Measurements from ENCODE around the gene SMIM32. TPM values are rescaled to one million over a fixed set of nuclear protein-coding genes. Genes with fewer than 3 reads are reported as not detected.

SMIM32 gene
- total RNA-seq, result not detected in 2 replicates

DNA sequence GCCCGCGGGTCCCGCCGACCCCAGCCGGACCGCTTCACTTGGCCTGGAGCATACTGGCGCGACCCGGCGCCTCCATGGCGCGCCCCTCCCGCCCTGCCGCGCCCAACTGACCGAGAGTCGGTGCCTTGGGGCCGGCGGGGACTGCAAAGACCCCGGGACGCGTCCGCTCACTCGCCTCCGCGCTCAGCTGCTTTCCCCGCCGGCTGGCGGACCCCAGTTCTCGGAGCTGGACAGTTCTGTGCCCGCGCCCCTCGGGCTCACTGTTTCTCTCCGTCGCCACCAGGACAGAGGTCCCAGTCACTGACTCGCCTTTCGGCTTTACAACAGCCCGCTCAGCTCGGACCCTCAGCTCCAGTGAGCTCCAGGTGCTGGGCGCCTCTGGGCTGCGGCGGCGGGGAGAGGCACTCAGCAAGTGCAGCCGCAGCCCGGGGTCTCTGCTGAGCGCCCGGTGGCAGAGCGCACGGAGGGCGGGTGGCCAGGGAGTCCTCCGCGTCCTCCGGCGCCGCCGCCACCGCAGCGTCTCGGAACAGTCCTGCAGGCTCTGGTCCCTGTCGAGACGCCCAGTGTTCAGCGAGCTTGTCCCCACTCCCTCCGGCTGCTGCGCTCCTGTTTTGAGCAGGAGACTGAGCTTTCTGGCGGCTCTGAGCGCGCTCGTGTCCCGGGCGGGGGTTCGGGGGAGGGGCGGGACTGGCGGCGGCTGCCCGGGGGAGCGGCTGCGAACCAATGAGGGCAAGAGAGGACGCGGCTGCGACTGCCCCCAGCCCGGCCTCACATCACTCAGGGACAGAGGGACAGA, at the start of gene SMIM32:
TSS of gene SMIM32 (minus strand) at position 637 of the 796 bp plus-strand sequence. CDS start 638 bp downstream, outside the sequence.
- intact Hi-C loops (cut with micrococcal nuclease), result no loop called here
- Mint-ChIP-seq H3K27me3 (ENCODE audit: insufficient read depth) (peaks cover 32% of the 10 kb centered on the region), H3K4me3 (no peak within 1 kb of the TSS), H3K36me3 (ENCODE audit: low read depth) (no peaks in the 10 kb centered on the region), H3K27ac (no peak within 1 kb of the TSS), H3K9me3 (no peaks in the 10 kb centered on the region), H3K4me1 (ENCODE audit: low read depth) (no peaks in the 10 kb centered on the region)
- no peak for DNase-seq (ENCODE audit: low spot score)

DNA sequence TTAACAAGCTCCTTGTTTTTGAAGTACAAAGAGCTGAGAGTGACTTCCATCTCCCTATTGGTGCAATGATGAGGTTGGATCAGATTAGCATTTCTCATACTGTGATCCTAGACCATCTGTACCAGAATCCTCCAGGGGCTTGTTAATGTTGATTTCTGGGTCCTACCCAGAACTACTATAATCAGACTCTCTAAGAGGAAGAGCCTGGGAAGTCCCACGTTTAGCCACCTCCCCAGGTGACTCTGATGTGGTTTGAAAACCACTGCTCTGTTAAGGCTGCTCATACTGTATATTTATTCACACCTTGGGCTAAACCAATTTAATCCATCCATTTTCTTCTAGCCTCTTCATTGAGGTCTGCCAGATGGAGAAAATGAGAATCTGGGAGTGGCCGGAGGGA, 49.6 kb upstream of the SMIM32 start:
- no peak for DNase-seq (ENCODE audit: low spot score)
- intact Hi-C loops (cut with micrococcal nuclease), result no loop called here
- H3K27me3 Mint-ChIP-seq (ENCODE audit: insufficient read depth), result no peaks in the 10 kb centered on the region

DNA sequence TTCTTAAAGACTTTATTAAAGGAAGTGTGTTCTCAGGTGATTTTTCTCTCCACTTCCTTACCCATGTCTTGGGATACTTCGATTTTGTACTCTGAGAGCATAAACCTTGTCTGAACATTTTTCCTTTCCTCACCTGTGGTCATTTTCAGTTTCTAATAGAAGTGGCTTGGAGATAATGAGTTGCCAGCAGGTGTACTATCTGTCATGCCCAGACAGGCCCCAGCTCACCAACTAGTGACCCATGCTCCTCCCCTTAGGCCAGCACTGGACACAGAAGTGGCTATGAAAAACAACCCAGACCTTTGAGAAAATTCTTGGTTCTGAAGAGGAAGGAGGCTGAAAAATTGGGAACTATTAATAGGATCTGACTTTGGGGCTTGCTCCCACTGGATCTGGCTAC, 49.2 kb upstream of the SMIM32 start:
- DNase-seq (ENCODE audit: low spot score), result no peak
- Mint-ChIP-seq H3K27ac (no peak overlapping the region), H3K27me3 (ENCODE audit: insufficient read depth) (no peaks in the 10 kb centered on the region), H3K4me1 (ENCODE audit: low read depth) (no peaks in the 10 kb centered on the region), H3K9me3 (no peaks in the 10 kb centered on the region), H3K36me3 (ENCODE audit: low read depth) (no peaks in the 10 kb centered on the region), H3K4me3 (no peak overlapping the region)
- intact Hi-C loops (cut with micrococcal nuclease), result no loop called here

More for the DNA sequence above, 49.6 kb upstream of the SMIM32 start:
- no peaks in the 10 kb centered on the region for H3K4me1 Mint-ChIP-seq (ENCODE audit: low read depth)
- no peaks in the 10 kb centered on the region for H3K9me3 Mint-ChIP-seq
- H3K36me3 Mint-ChIP-seq (ENCODE audit: low read depth), result no peaks in the 10 kb centered on the region
- no peak overlapping the region for H3K27ac Mint-ChIP-seq
- H3K4me3 Mint-ChIP-seq, result no peak overlapping the region

GRCh38 chr5:136240894-136241293, 47.9 kb upstream of the SMIM32 start:
- DNase-seq (ENCODE audit: low spot score), result no peak
- Mint-ChIP-seq H3K27ac (no peak overlapping the region), H3K36me3 (ENCODE audit: low read depth) (no peaks in the 10 kb centered on the region), H3K27me3 (ENCODE audit: insufficient read depth) (no peaks in the 10 kb centered on the region), H3K9me3 (no peaks in the 10 kb centered on the region), H3K4me3 (no peak overlapping the region), H3K4me1 (ENCODE audit: low read depth) (no peaks in the 10 kb centered on the region)
- intact Hi-C loops (cut with micrococcal nuclease), result no loop called here

GRCh38 chr5:136236479-136237083, 43.6 kb upstream of the SMIM32 start:
- H3K4me1 Mint-ChIP-seq (ENCODE audit: low read depth), result no peaks in the 10 kb centered on the region
- H3K36me3 Mint-ChIP-seq (ENCODE audit: low read depth), result no peaks in the 10 kb centered on the region
- H3K27ac Mint-ChIP-seq, result no peak overlapping the region
- H3K9me3 Mint-ChIP-seq, result no peaks in the 10 kb centered on the region
- H3K4me3 Mint-ChIP-seq, result no peak overlapping the region
- intact Hi-C loops (cut with micrococcal nuclease), result no loop called here
- DNase-seq (ENCODE audit: low spot score), result no peak
- no peaks in the 10 kb centered on the region for H3K27me3 Mint-ChIP-seq (ENCODE audit: insufficient read depth)

GRCh38 chr5:136235321-136235720, 42.4 kb upstream of the SMIM32 start:
- Mint-ChIP-seq H3K36me3 (ENCODE audit: low read depth) (no peaks in the 10 kb centered on the region), H3K27me3 (ENCODE audit: insufficient read depth) (no peaks in the 10 kb centered on the region), H3K9me3 (no peaks in the 10 kb centered on the region), H3K27ac (no peak overlapping the region), H3K4me1 (ENCODE audit: low read depth) (no peaks in the 10 kb centered on the region), H3K4me3 (no peak overlapping the region)
- intact Hi-C loops (cut with micrococcal nuclease), result no loop called here
- no peak for DNase-seq (ENCODE audit: low spot score)

- peaks cover 4% of the 10 kb centered on the region for H3K27me3 Mint-ChIP-seq (ENCODE audit: insufficient read depth)
- DNase-seq (ENCODE audit: low spot score), result no peak
- no peaks in the 10 kb centered on the region for H3K9me3 Mint-ChIP-seq
- H3K4me1 Mint-ChIP-seq (ENCODE audit: low read depth), result no peaks in the 10 kb centered on the region
- no peaks in the 10 kb centered on the region for H3K36me3 Mint-ChIP-seq (ENCODE audit: low read depth)
- no peak overlapping the region for H3K4me3 Mint-ChIP-seq
- H3K27ac Mint-ChIP-seq, result no peak overlapping the region
- intact Hi-C loops (cut with micrococcal nuclease), result no loop called here
Measured at GRCh38 chr5:136232316-136232715, 39.4 kb upstream of the SMIM32 start.

GRCh38 chr5:136230176-136230575, 37.2 kb upstream of the SMIM32 start:
- H3K36me3 Mint-ChIP-seq (ENCODE audit: low read depth), result no peaks in the 10 kb centered on the region
- peaks cover 4% of the 10 kb centered on the region for H3K27me3 Mint-ChIP-seq (ENCODE audit: insufficient read depth)
- H3K4me1 Mint-ChIP-seq (ENCODE audit: low read depth), result no peaks in the 10 kb centered on the region
- H3K4me3 Mint-ChIP-seq, result no peak overlapping the region
- no peak for DNase-seq (ENCODE audit: low spot score)
- no peaks in the 10 kb centered on the region for H3K9me3 Mint-ChIP-seq
- no peak overlapping the region for H3K27ac Mint-ChIP-seq
- intact Hi-C loops (cut with micrococcal nuclease), result no loop called here

DNA sequence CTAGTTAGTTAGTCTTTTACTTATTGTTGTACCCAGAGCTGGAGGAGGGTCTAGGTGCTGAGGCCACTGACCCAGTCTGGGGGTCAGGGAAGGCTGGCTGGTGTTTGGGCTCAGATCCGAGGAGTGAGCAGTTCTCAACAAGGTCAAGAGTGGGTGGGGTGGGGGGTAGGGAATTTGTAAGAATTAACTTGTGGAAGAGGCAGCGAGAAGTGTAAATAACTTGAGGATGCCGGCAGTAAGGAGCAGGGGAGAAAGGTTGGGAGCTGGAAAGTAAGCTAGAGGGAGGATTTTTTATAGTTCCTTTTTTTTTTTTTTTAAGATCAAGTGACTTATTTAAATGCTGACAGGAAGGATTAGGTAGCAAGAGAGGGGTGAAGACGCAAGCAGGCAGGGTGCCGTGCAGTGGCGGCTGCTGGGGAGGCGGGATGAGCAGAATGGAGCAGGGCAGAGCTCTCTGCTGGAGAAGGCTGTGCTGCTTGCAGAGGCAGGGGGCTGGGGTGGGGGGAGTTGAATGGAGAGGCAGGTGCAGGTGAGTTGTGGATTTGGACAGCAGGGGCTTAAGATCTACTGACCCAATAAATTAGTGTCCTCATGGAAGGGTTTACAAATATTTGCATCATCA, 35.3 kb upstream of the SMIM32 start:
- Mint-ChIP-seq H3K4me3 (no peak overlapping the region), H3K9me3 (no peaks in the 10 kb centered on the region), H3K27me3 (ENCODE audit: insufficient read depth) (peaks cover 6% of the 10 kb centered on the region), H3K36me3 (ENCODE audit: low read depth) (no peaks in the 10 kb centered on the region), H3K27ac (no peak overlapping the region), H3K4me1 (ENCODE audit: low read depth) (no peaks in the 10 kb centered on the region)
- intact Hi-C loops (cut with micrococcal nuclease), result no loop called here
- DNase-seq (ENCODE audit: low spot score), result no peak

GRCh38 chr5:136226401-136226800, 33.4 kb upstream of the SMIM32 start:
- no peaks in the 10 kb centered on the region for H3K36me3 Mint-ChIP-seq (ENCODE audit: low read depth)
- intact Hi-C loops (cut with micrococcal nuclease), result no loop called here
- H3K27ac Mint-ChIP-seq, result no peak overlapping the region

GRCh38 chr5:136225796-136226195, 32.8 kb upstream of the SMIM32 start:
- Mint-ChIP-seq H3K4me1 (ENCODE audit: low read depth) (no peaks in the 10 kb centered on the region), H3K36me3 (ENCODE audit: low read depth) (no peaks in the 10 kb centered on the region), H3K27ac (no peak overlapping the region), H3K9me3 (peaks cover 6% of the 10 kb centered on the region), H3K4me3 (no peak overlapping the region), H3K27me3 (ENCODE audit: insufficient read depth) (peaks cover 6% of the 10 kb centered on the region)
- intact Hi-C loops (cut with micrococcal nuclease), result no loop called here
- DNase-seq (ENCODE audit: low spot score), result no peak

More at GRCh38 chr5:136226401-136226800, 33.4 kb upstream of the SMIM32 start:
- no peak for DNase-seq (ENCODE audit: low spot score)
- Mint-ChIP-seq H3K9me3 (peaks cover 2% of the 10 kb centered on the region), H3K4me3 (no peak overlapping the region), H3K4me1 (ENCODE audit: low read depth) (no peaks in the 10 kb centered on the region), H3K27me3 (ENCODE audit: insufficient read depth) (peaks cover 6% of the 10 kb centered on the region)

- H3K36me3 Mint-ChIP-seq (ENCODE audit: low read depth), result no peaks in the 10 kb centered on the region
- H3K4me3 Mint-ChIP-seq, result no peak overlapping the region
- intact Hi-C loops (cut with micrococcal nuclease), result no loop called here
- no peak overlapping the region for H3K27ac Mint-ChIP-seq
- no peaks in the 10 kb centered on the region for H3K4me1 Mint-ChIP-seq (ENCODE audit: low read depth)
- DNase-seq (ENCODE audit: low spot score), result no peak
- H3K9me3 Mint-ChIP-seq, result peaks cover 6% of the 10 kb centered on the region
- H3K27me3 Mint-ChIP-seq (ENCODE audit: insufficient read depth), result peaks cover 2% of the 10 kb centered on the region
Measured at GRCh38 chr5:136222580-136223235, 29.7 kb upstream of the SMIM32 start.

- no peak for DNase-seq (ENCODE audit: low spot score)
- Mint-ChIP-seq H3K4me1 (ENCODE audit: low read depth) (no peaks in the 10 kb centered on the region), H3K4me3 (no peak overlapping the region), H3K27ac (no peak overlapping the region), H3K36me3 (ENCODE audit: low read depth) (no peaks in the 10 kb centered on the region), H3K9me3 (peaks cover 6% of the 10 kb centered on the region), H3K27me3 (ENCODE audit: insufficient read depth) (peaks cover 2% of the 10 kb centered on the region)
- intact Hi-C loops (cut with micrococcal nuclease), result no loop called here
Measured at GRCh38 chr5:136221340-136221739, 28.4 kb upstream of the SMIM32 start.

All from activated T-helper 1 cell treated with anti-CD3 and anti-CD28 coated beads, Interleukin-12 subunit alpha, Interleukin-12 subunit beta, Interleukin-2, Interleukin-4 antibody, amounts not matched to agents 30 ng/mL and 10 ng/mL and 1 ng/mL, durations not matched to agents 14 hours and 24 hours and 36 hours (primary cell).